ENCODE measurements around the gene YTHDC1.
A peak's percentile ranks its signal among the peaks of the same experiment; 100 is the strongest.
"Not testable (repeated sequence)": the region's sequence is repeated elsewhere in the genome, so short reads cannot be mapped to it uniquely, and the experiment has no call there.

Gene YTHDC1

DNA sequence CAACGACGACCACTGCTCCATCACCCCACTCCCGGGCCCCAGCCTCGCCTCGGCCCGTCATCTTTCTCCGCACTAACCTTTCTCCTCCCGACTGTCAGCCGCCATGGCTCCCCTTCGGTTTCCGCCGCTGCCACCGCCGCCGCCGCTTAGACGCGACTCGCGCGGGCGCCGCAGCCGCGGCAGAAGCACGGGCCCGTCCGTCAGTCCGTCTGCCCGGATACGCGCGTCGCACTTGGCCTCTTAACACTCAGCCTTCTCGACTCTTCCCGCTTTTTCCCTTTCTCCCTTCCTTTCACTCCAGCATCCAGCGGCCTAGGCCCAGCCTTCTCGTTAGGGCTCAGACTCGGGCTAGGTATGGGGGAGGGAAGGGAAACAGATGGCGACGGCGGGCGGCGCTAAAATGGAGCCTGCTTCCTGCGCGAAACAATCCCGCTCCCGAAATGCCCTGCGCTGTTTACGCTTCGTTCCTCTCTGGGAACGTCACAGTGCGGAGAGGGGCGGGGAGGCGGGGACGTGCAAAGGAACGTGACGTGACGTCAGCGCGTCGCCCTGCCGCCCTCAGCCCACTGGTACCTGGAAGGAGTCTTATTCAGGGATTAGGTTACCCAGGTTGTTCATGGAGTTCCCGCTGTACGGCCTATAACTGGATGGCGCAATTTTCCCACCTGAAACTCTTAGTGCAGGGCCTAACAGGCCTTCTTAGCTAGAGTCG, at the start of gene YTHDC1:
YTHDC1 (minus strand) TSS at position 442 of the 712 bp plus-strand sequence; CDS start at position 105, 337 bp downstream.
- DNase-seq = peak; percentile 88

- DNase-seq = no peak
These were observed 49.4 kb upstream of the YTHDC1 start for GRCh38 chr4:68399306-68399705.

DNA sequence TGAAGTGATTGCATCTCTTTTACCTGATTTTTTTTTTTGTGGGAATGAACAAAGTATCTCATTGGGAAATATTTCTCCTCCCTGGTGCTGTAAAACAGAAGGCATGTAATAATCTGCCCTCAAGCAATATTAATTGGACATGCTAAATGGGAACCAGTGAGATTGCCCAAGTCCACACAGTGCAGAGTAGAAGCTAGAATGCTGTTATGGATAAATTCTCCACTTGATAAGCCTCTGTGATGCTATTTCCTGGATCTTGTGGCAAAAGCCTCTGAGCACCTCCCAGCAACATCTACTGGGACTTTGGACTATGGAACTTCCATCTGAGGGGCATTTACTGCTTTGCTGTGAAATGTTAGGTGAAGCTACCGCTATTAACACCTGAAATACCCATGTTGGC, 46.9 kb upstream of the YTHDC1 start:
- no peak for DNase-seq

DNA sequence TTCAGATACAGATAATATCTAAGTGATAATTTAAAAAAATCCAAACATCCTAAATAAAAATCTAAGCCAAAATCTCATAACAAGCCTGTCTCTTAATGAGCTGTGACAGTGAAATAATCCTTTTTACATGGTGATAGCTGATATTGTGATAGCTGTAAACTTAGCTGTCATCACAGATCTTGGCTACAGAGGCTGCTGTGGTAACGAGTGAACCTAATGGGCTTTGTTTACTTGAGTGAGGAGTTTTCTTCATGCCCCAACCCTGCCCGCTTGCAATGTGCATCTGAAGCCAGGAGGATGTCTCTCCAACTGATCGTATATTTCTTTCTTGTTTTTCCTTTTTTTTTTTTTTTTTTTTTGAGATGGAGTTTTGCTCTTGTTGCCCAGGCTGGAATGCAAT, 41.5 kb upstream of the YTHDC1 start:
- no peak for DNase-seq

GRCh38 chr4:68390205-68390935, 40.5 kb upstream of the YTHDC1 start:
- no peak for DNase-seq

DNA sequence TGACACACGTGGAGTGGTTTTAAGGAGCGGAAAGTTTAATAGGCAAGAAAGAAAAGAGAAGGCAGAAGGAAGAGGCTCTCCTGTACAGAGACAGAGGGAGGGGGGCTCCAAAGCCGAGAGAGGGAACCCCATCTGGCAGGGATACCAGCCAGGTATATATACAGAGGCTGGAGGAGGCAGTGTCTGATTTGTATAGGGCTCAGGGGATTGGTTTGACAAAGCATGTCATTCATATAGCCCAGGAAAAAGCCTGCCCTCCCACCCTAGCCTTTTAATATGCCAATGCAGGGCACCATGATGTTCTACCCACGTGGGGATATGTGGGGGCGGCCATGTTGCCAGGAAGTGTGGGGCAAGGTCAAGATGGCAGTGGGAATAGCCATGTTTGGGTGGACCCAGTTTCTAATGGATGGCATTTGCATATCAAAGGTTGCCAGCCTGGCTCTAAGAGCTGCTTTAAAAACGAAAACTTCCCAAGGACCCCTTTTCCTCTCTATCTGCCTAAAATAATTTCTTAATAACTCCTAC, 39.6 kb upstream of the YTHDC1 start:
- DNase-seq = not testable (repeated sequence)

DNA sequence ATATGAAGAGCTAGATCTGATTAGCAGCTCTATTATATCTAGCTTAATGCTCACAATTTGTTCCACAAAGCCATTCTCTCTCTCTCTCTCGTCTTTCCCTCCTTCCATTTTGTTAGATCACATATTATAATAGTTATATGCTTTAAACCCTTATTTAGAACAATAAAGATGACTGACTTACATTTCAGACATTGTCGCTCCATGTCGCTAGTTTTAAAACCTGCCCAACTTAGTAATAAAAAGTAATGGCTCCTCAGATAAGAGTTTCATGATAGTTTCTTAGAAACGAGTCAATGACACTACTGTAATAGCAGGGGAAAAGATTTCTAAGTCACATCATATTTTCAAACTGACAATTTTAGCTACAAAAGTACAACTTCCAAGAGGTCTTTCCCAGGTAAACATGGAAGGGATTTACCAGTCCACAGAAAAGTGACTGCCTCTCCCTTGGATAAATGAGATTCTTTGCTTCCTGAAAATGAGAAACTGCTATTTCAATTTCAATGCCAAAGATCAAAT, 38.5 kb upstream of the YTHDC1 start:
- DNase-seq = no peak

DNA sequence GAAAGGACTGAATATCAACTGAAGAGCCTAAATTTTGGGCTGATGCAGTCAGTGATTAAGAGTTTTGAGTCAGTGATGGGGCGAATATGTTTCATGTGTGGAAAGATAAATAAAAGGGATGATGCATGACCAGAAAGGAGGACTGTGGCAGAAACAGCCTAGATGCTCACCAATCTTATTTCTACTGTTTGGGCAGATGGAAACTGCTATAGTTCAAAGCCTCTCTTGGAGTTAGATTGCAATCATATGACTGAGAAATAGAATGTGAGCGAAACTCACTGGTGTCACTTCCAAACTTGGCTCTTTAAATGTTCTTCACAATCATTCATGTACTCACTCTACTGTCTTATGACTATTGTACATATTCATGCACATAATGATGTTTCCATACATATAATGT, 35.4 kb upstream of the YTHDC1 start:
- no peak for DNase-seq

GRCh38 chr4:68383115-68383514, 33.2 kb upstream of the YTHDC1 start:
- no peak for DNase-seq

GRCh38 chr4:68378226-68378625, 28.3 kb upstream of the YTHDC1 start:
- no peak for DNase-seq

- DNase-seq = peak; percentile 39
These were observed 26.0 kb upstream of the YTHDC1 start for GRCh38 chr4:68375667-68376559.

- no peak for DNase-seq
These were observed 23.6 kb upstream of the YTHDC1 start for GRCh38 chr4:68373513-68373912.

DNA sequence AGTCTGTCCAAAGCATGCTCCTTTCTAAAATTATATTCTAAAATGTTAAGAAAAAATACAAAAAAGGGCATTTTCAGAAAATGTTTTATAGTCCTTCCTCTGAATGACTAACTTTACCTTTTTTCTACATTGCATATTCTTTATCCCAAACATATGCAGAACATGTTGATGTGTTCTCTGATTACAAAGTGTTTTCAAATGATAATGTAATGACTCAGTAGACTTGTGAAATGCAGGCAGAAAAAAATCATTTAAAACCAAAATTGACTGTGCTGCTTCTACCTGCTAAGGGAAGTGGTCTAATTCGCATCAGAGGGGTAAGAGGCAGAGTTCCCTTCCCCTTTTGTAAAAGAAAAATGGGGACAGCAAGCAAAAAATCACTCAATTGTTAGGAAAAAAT, 22.7 kb upstream of the YTHDC1 start:
- DNase-seq = no peak

- no peak for DNase-seq
These were observed 19.4 kb upstream of the YTHDC1 start for GRCh38 chr4:68369142-68369805.

DNA sequence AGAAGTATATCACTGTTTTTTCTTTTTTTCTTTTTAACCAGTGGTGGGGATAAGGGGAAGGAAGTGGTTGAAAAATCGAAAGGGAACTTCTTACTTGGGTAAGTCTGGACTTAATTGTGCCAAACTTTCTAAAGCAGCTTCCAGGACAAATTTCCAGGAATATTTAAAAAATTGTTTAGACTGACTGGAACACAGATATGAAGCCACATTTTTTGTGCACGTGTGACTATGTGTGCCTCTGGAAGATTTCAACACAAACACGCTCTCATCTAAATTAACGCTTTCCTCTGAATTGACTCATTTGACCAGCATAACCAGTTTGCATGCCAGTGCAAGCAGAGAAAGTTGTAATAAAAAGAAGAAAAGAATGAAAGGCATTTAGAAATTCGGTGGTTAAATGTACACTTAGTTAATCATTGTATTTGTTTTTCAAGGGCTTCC, 18.8 kb upstream of the YTHDC1 start:
- peak; percentile 63 for DNase-seq

- no peak for DNase-seq
These were observed 17.9 kb upstream of the YTHDC1 start for GRCh38 chr4:68367835-68368234.

DNA sequence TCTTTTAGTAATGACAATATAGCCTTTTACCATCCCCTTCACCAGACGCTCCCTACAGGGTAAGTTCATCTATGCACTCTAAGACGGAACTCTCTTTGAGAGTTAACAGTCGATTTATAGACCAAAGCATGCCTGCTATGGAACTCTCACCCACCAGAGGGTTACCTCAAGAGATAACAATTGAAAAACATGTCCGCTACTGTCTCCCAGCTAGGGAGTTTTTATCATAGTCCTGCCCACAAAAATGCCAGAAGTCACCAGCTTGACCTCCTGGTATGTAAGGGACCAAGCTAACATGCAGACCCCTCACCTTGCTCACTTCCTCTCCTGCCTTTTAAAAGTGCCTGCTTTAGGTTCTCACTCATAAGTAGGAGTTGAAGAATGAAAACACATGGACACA, 16.7 kb upstream of the YTHDC1 start:
- DNase-seq = no peak

- DNase-seq = no peak
These were observed 15.2 kb upstream of the YTHDC1 start for GRCh38 chr4:68365068-68365467.

- no peak for DNase-seq
These were observed 11.3 kb upstream of the YTHDC1 start for GRCh38 chr4:68361146-68361589.

DNA sequence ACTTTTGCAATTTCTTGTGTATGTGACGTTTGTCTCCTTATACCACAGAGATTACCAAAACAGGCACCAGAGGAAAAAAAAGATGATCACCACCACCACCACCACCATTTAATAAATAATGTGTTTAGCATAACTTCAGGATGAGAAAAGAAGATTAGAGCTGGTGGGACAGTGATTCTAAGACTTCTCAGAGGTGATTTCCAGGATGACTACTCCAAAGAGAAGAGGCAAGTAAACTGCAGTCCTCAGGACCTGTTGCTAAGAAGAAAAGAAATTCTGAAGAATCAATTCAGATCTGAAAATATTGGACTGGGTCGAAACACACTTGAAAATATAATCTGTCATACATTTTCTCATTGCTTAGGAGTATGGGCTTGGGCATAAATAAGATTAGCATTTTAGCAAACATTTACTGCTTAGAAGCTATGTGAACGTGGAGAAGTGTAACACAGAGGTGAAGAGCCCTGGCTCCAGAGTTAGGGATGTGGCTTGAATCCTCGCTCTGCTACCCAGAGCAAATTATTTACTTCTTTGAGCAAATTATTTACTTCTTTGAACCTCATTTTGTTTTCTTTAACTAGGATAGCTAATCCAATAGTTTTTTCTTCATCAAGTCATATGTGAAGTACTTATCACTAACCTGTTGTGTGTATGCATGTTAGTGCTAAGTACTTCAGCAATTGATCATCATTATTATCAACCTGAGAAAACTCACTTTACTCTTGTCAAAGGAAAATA, 10.5 kb upstream of the YTHDC1 start:
- no peak for DNase-seq

- no peak for DNase-seq
These were observed 9.6 kb upstream of the YTHDC1 start for GRCh38 chr4:68359508-68359907.

DNA sequence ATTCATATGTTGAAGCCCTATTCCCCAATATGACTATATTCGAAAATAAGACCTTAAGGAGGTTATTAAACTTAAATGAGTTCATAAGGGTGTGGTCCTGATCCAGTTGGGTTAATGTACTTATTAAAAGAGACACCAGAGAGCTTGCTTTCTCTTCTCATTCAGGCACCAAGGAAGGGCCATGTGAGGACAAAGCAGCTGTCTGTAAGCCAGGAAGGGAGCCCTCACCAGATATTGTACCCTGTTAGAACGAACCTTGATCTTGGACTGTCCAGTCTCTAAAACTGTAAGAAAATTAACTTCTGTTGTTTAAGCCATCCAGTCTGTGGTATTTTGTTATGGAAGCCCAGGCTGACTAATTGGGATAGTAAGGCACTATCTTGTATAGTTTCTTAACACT, 9.1 kb upstream of the YTHDC1 start:
- no peak for DNase-seq
